Natural killer cell (primary cell): ENCODE data around the gene FBXW11. TPM values are rescaled to one million over a fixed set of nuclear protein-coding genes. Genes with fewer than 3 reads are reported as not detected.
A peak's percentile ranks its signal among the peaks of the same experiment; 100 is the strongest.
"Not testable (repeated sequence)": the region's sequence is repeated elsewhere in the genome, so short reads cannot be mapped to it uniquely, and the experiment has no call there.

Source experiments
- ATAC-seq, 3 donors: fragments of 150-1000 bp in 2 of 3; fragments of 200-7000 bp in 1 of 3; cut with Tn5 transposase; 1 replicate in 1 of 3; 2 replicates in 2 of 3; pipeline ENCODE4 v1.10.0; 2021; ENCODE audit warnings: mild to moderate bottlenecking in 2 of 3, moderate library complexity in 2 of 3
- DNase-seq, 2 donors: peaks; one replicate each; pipeline versions ENCODE4 v3.0.0 to v3.0.0-alpha.2; 2013 to 2021; ENCODE audit warnings: mixed read lengths in 1 of 2
- H3K27ac ChIP-seq: one replicate; pipeline ENCODE4 v1.5.1; 2013; ENCODE audit warnings: mild to moderate bottlenecking, low read length
- H3K27me3 ChIP-seq: one replicate; pipeline ENCODE4 v1.6.1; 2013; ENCODE audit warnings: low read length; ENCODE audit not compliant: control insufficient read depth, insufficient read depth
- H3K36me3 ChIP-seq: one replicate; pipeline ENCODE4 v1.6.1; 2013; ENCODE audit warnings: low read length; ENCODE audit not compliant: control insufficient read depth, insufficient read depth
- H3K4me1 ChIP-seq: one replicate; pipeline ENCODE4 v1.6.1; 2013; ENCODE audit warnings: low read length; ENCODE audit not compliant: control insufficient read depth, insufficient read depth
- H3K4me3 ChIP-seq: one replicate; pipeline ENCODE4 v1.5.1; 2013; ENCODE audit warnings: low read length
- H3K9me3 ChIP-seq: one replicate; pipeline ENCODE4 v1.6.1; 2013; ENCODE audit warnings: low read length; ENCODE audit not compliant: control insufficient read depth, insufficient read depth
- H3K27ac Mint-ChIP-seq, 2 donors: one replicate each; pipeline ENCODE4 v1.8.0; 2022; ENCODE audit warnings: mild to moderate bottlenecking in 2 of 2, mixed read lengths in 2 of 2, moderate library complexity in 1 of 2
- H3K27me3 Mint-ChIP-seq, 2 donors: one replicate each; pipeline ENCODE4 v1.8.0; 2022; ENCODE audit warnings: low read depth in 2 of 2, mixed read lengths in 2 of 2
- H3K36me3 Mint-ChIP-seq: one replicate; pipeline ENCODE4 v1.8.0; 2022; ENCODE audit warnings: mixed read lengths
- H3K4me1 Mint-ChIP-seq, 2 donors: one replicate each; pipeline ENCODE4 v1.8.0; 2022; ENCODE audit warnings: mixed read lengths in 2 of 2
- H3K4me3 Mint-ChIP-seq: one replicate; pipeline ENCODE4 v1.8.0; 2022; ENCODE audit warnings: mild to moderate bottlenecking, moderate library complexity, mixed read lengths
- H3K9me3 Mint-ChIP-seq, 2 donors: one replicate each; pipeline ENCODE4 v1.8.0; 2022; ENCODE audit warnings: mixed read lengths in 2 of 2
- WGBS: methylation state at CpG from one replicate; pipeline ENCODE4 v1.1.7; 2013; ENCODE audit warnings: missing lambda C conversion rate; ENCODE audit not compliant: insufficient coverage; 5-methylcytosine and 5-hydroxymethylcytosine counted together
- intact Hi-C: fragments of 100-400 bp; cut with micrococcal nuclease; formaldehyde crosslinking; loops from one replicate; pipeline ENCODE4 v1.14.2; 2022
- total RNA-seq, 4 donors: library from RNA; stranded (reverse); fragments of 120-200 nt in 1 of 4; gene quantifications; one replicate each; pipeline versions ENCODE4 v1.2.3 to v1.2.4, GENCODE V29; 2013 to 2022
- TF ChIP-seq, protein P1 (sequence below): fragments of 200-600 bp; IDR thresholded peaks from one replicate; pipeline ENCODE4 v1.8.0; 2022; ENCODE audit warnings: antibody characterized with exemption

Gene FBXW11
- total RNA-seq, 3 donors from 2014 or later (not counting 1 experiment from before 2014, with no cell fraction given) = 26.7 to 40.3 (median 39.5) TPM

GRCh38 chr5:171891595-171891994, 114.8 kb downstream of the FBXW11 start:
- Histone ChIP-seq H3K27ac (no peak overlapping the region), H3K4me3 (no peak overlapping the region), H3K9me3 (no peaks in the 10 kb centered on the region), H3K36me3 (peaks cover 30% of the 10 kb centered on the region), H3K4me1 (no peaks in the 10 kb centered on the region), H3K27me3 (no peaks in the 10 kb centered on the region)
- H3K4me1 Mint-ChIP-seq = peaks cover 0 to 14% of the 10 kb centered on the region in 2 donors
- TF ChIP-seq, protein P1, sequence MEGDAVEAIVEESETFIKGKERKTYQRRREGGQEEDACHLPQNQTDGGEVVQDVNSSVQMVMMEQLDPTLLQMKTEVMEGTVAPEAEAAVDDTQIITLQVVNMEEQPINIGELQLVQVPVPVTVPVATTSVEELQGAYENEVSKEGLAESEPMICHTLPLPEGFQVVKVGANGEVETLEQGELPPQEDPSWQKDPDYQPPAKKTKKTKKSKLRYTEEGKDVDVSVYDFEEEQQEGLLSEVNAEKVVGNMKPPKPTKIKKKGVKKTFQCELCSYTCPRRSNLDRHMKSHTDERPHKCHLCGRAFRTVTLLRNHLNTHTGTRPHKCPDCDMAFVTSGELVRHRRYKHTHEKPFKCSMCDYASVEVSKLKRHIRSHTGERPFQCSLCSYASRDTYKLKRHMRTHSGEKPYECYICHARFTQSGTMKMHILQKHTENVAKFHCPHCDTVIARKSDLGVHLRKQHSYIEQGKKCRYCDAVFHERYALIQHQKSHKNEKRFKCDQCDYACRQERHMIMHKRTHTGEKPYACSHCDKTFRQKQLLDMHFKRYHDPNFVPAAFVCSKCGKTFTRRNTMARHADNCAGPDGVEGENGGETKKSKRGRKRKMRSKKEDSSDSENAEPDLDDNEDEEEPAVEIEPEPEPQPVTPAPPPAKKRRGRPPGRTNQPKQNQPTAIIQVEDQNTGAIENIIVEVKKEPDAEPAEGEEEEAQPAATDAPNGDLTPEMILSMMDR = no peak
- peaks cover 16% of the 10 kb centered on the region for H3K36me3 Mint-ChIP-seq
- intact Hi-C loops = no loop called here
- no peak overlapping the region for H3K27ac Mint-ChIP-seq
- no peak for ATAC-seq
- H3K4me3 Mint-ChIP-seq = no peak overlapping the region
- DNase-seq = no peak
- H3K27me3 Mint-ChIP-seq = no peaks in the 10 kb centered on the region
- no peaks in the 10 kb centered on the region for H3K9me3 Mint-ChIP-seq
- whole genome bisulfite sequencing = 80% methylated on average over 5 of the region's 6 CpGs

DNA sequence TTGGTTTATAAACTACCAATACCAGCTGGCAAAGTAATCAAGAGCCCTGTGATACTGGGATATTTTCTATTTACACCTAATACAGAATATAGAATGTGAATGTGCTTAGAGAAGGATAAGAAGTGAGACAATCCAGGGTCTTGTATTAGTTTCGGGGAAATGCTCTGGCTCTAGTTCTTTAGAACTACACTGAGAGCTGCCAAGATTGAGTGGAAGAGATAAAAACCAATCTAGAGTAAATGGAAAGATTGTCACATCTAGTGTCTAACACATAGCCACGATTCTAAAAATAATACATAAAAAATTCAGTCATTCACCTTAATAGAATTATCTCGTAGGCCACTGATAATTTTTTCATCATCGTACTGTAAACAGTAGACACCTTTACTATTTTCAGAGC, 115.3 kb downstream of the FBXW11 start:
- H3K27me3 ChIP-seq = no peaks in the 10 kb centered on the region
- no peak overlapping the region for H3K27ac ChIP-seq
- intact Hi-C loops = no loop called here
- Mint-ChIP-seq H3K4me1 (peaks cover 0 to 14% of the 10 kb centered on the region in 2 donors), H3K36me3 (peaks cover 16% of the 10 kb centered on the region), H3K27ac (peak overlapping the region in 1 of 2 donors; percentile 15), H3K9me3 (no peaks in the 10 kb centered on the region), H3K27me3 (no peaks in the 10 kb centered on the region), H3K4me3 (no peak overlapping the region)
- H3K4me1 ChIP-seq = no peaks in the 10 kb centered on the region
- DNase-seq (no peak), ATAC-seq (no peak)
- no peaks in the 10 kb centered on the region for H3K9me3 ChIP-seq
- peaks cover 30% of the 10 kb centered on the region for H3K36me3 ChIP-seq
- TF ChIP-seq, protein P1 = no peak
- 98% methylated on average over 4 of the region's 4 CpGs for WGBS
- H3K4me3 ChIP-seq = no peak overlapping the region

DNA sequence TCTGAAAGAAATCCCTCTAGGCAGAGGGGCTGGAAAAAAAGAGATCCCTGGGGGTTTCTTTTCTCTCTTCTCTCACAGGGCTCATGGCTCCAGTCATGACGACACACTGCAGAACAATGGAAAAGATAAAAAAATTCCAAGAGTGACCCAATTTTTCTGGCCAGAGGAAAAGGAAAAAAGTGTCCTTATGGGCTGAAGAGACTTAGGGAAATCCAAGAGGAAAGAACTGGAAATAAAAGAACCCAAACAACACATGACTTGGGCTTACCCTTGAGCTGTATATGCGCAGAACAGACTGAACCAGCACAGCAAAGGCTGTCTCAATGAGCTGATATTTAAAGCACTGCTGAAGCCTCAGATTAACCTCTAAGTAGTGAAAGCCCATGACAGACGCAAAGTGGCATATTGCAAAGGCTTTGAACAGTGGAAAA, 118.4 kb downstream of the FBXW11 start:
- Mint-ChIP-seq H3K27me3 (no peaks in the 10 kb centered on the region), H3K9me3 (no peaks in the 10 kb centered on the region), H3K36me3 (peaks cover 23% of the 10 kb centered on the region), H3K27ac (no peak overlapping the region), H3K4me3 (no peak overlapping the region), H3K4me1 (peaks cover 0 to 4% of the 10 kb centered on the region in 2 donors)
- 98% methylated on average over 2 of the region's 3 CpGs for WGBS
- Histone ChIP-seq H3K36me3 (peaks cover 23% of the 10 kb centered on the region), H3K4me3 (no peak overlapping the region), H3K9me3 (no peaks in the 10 kb centered on the region), H3K27ac (no peak overlapping the region), H3K27me3 (no peaks in the 10 kb centered on the region), H3K4me1 (no peaks in the 10 kb centered on the region)
- ATAC-seq (no peak), DNase-seq (no peak)
- TF ChIP-seq, protein P1 = no peak
- intact Hi-C loops = no loop called here

DNA sequence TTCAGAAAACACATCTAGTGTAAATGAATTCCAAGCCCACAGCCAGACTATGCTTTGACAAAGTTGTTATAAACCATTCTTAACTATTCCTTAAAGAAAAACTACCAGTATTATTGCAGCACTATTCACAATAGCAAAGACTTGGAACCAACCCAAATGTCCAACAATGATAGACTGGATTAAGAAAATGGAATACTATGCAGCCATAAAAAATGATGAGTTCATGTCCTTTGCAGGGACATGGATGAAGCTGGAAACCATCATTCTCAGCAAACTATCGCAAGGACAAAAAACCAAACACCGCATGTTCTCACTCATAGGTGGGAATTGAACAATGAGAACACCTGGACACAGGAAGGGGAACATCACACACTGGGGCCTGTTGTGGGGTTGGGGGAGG, 120.4 kb downstream of the FBXW11 start:
- no CpG with 5 or more reads among the region's 2 CpGs for WGBS
- H3K27ac Mint-ChIP-seq, H3K27ac ChIP-seq, H3K4me3 ChIP-seq, ATAC-seq, H3K4me3 Mint-ChIP-seq, H3K27me3 Mint-ChIP-seq, intact Hi-C loops, H3K4me1 Mint-ChIP-seq, DNase-seq, H3K9me3 Mint-ChIP-seq, H3K27me3 ChIP-seq, H3K9me3 ChIP-seq, H3K4me1 ChIP-seq: not testable (repeated sequence)
- peaks cover 19% of the 10 kb centered on the region for H3K36me3 ChIP-seq
- peaks cover 21% of the 10 kb centered on the region for H3K36me3 Mint-ChIP-seq
